PC-3 (cell line): ENCODE measurements around the gene EMILIN3. TPM values are rescaled to one million over a fixed set of nuclear protein-coding genes. Genes with fewer than 3 reads are reported as not detected.

Experiments
- ATAC-seq: fragments of 200-7000 bp; cut with Tn5 transposase; 2 replicates; pipeline ENCODE4 v1.9.1; 2020; ENCODE audit warnings: mild to moderate bottlenecking, moderate library complexity
- BruUV-seq: library from RNA; stranded (reverse); fragments of 400-500 nt; replicated peaks from 2 replicates; lab custom pipeline; 2021; lab: Mats Ljungman, UMichigan
- CTCF ChIA-PET: fragments of 300-600 bp; sonication (Branson Sonifier 250); formaldehyde crosslinking; loops from one replicate; lab custom pipeline; 2022; ENCODE audit warnings: antibody characterized with exemption; lab: Charles Lee
- POLR2A ChIA-PET: fragments of 300-600 bp; sonication (Branson Sonifier 250); formaldehyde crosslinking; loops from one replicate; lab custom pipeline; 2022; ENCODE audit warnings: antibody characterized with exemption; ENCODE audit not compliant: unreplicated experiment; lab: Charles Lee
- DNase-seq: peaks from one replicate; pipeline ENCODE4 v3.0.0-alpha.2; 2015
- H2AFZ ChIP-seq: fragments of 300-600 bp; sonication (generic); 2 replicates; pipeline ENCODE4 v1.6.0; 2016; ENCODE audit warnings: antibody characterized with exemption, low read length
- H3F3A ChIP-seq: fragments of 300-600 bp; sonication (generic); one replicate; pipeline ENCODE4 v1.6.0; 2017; ENCODE audit warnings: antibody characterized with exemption, low read length, control low read depth, mild to moderate bottlenecking; ENCODE audit not compliant: unreplicated experiment
- H3K27ac ChIP-seq: fragments of 300-600 bp; sonication (generic); 2 replicates; pipeline ENCODE4 v1.5.1; 2016; ENCODE audit warnings: mild to moderate bottlenecking, low read length
- H3K27me3 ChIP-seq: fragments of 300-600 bp; sonication (generic); 2 replicates; pipeline ENCODE4 v1.6.1; 2016; ENCODE audit warnings: low read length, mixed read lengths
- H3K36me3 ChIP-seq: fragments of 300-600 bp; sonication (generic); 2 replicates; pipeline ENCODE4 v1.6.1; 2016; ENCODE audit warnings: low read depth, mixed run types, low read length, mixed read lengths
- H3K4me1 ChIP-seq: fragments of 300-600 bp; sonication (generic); 2 replicates; pipeline ENCODE4 v1.5.1; 2016; ENCODE audit warnings: low read length; ENCODE audit not compliant: insufficient read depth
- H3K4me2 ChIP-seq: fragments of 300-600 bp; sonication (generic); 2 replicates; pipeline ENCODE4 v1.6.0; 2016; ENCODE audit warnings: low read length
- H3K4me3 ChIP-seq: fragments of 300-600 bp; sonication (generic); 2 replicates; pipeline ENCODE4 v1.5.1; 2016; ENCODE audit warnings: mild to moderate bottlenecking, low read length, mixed read lengths
- H3K79me2 ChIP-seq: fragments of 300-600 bp; sonication (generic); 2 replicates; pipeline ENCODE4 v1.6.1; 2017; ENCODE audit warnings: low read length, mixed read lengths
- H3K9ac ChIP-seq: fragments of 300-600 bp; sonication (generic); 2 replicates; pipeline ENCODE4 v1.6.0; 2016; ENCODE audit warnings: mild to moderate bottlenecking, low read length
- H3K9me2 ChIP-seq: fragments of 300-600 bp; sonication (generic); replicated peaks from 2 replicates; pipeline ENCODE4 v1.6.1; 2016; ENCODE audit warnings: mixed run types, low read length, mixed read lengths
- H3K9me3 ChIP-seq: fragments of 300-600 bp; sonication (generic); 2 replicates; pipeline ENCODE4 v1.6.1; 2016; ENCODE audit warnings: low read length, mixed read lengths
- H4K20me1 ChIP-seq: fragments of 300-600 bp; sonication (generic); 2 replicates; pipeline ENCODE4 v1.6.1; 2016; ENCODE audit warnings: low read length, mixed read lengths
- EZH2 ChIP-seq: fragments of 300-600 bp; sonication (generic); IDR thresholded peaks from one replicate; pipeline ENCODE4 v1.6.1; 2017; ENCODE audit warnings: antibody characterized with exemption, mild to moderate bottlenecking, low read length; ENCODE audit not compliant: unreplicated experiment
- EZH2phosphoT487 ChIP-seq: fragments of 300-600 bp; sonication (generic); IDR thresholded peaks from 2 replicates; pipeline ENCODE4 v1.6.1; 2018; ENCODE audit warnings: mild to moderate bottlenecking, antibody characterized with exemption, low read length, borderline replicate concordance
- intact Hi-C: fragments of 100-400 bp; cut with micrococcal nuclease; formaldehyde crosslinking; loops from 2 replicates; pipeline ENCODE4 v1.9.0; 2023
- total RNA-seq: library from RNA; depleted of rRNA; stranded (reverse); fragments of >200 nt; gene quantifications from 2 replicates; pipeline ENCODE4 v1.2.3, GENCODE V29; 2014
- TF ChIP-seq, protein P1 (sequence below): fragments of 300-600 bp; sonication (generic); conservative IDR thresholded peaks from 2 replicates; pipeline ENCODE4 v1.5.1; 2017; ENCODE audit warnings: antibody characterized with exemption, low read depth, mild to moderate bottlenecking, low read length

Gene EMILIN3
- total RNA-seq, 1 experiment from 2014 or later: not detected

DNA sequence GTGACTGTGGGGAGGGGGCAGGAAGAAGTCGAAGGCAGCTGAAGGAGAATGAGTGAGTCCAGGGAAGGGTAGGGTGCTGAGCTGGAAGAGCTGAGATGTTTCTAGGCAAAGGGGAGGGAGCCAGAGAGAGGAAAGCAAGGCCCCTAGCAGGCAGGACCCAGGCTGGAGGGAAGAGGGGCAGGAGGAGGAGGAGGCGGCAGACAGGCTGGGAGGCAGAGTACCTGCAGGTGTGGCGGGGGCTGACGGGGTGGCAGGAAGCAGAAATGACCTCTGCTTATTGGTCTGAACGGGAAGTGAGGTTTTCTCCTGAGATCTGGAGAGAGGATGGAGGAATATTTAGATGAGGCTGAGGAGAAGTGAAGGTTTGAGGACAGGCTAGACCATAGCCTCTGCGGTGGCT is 10.7 kb upstream of the EMILIN3 start:
- H3F3A ChIP-seq: no peaks in the 10 kb centered on the region
- TF ChIP-seq EZH2phosphoT487: no peak
- TF ChIP-seq EZH2: no peak
- TF ChIP-seq, protein P1, sequence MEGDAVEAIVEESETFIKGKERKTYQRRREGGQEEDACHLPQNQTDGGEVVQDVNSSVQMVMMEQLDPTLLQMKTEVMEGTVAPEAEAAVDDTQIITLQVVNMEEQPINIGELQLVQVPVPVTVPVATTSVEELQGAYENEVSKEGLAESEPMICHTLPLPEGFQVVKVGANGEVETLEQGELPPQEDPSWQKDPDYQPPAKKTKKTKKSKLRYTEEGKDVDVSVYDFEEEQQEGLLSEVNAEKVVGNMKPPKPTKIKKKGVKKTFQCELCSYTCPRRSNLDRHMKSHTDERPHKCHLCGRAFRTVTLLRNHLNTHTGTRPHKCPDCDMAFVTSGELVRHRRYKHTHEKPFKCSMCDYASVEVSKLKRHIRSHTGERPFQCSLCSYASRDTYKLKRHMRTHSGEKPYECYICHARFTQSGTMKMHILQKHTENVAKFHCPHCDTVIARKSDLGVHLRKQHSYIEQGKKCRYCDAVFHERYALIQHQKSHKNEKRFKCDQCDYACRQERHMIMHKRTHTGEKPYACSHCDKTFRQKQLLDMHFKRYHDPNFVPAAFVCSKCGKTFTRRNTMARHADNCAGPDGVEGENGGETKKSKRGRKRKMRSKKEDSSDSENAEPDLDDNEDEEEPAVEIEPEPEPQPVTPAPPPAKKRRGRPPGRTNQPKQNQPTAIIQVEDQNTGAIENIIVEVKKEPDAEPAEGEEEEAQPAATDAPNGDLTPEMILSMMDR: no peak
- no peaks in the 10 kb centered on the region for H3K4me1 ChIP-seq
- peaks cover 31% of the 10 kb centered on the region for H3K27me3 ChIP-seq
- H3K9me2 ChIP-seq: no peaks in the 10 kb centered on the region
- H3K36me3 ChIP-seq: no peaks in the 10 kb centered on the region
- CTCF ChIA-PET: no interaction called here
- H3K9me3 ChIP-seq: no peaks in the 10 kb centered on the region
- H2AFZ ChIP-seq: no peak overlapping the region
- POLR2A ChIA-PET: no interaction called here
- no peak for ATAC-seq
- H3K79me2 ChIP-seq: no peaks in the 10 kb centered on the region
- no peak for DNase-seq
- H3K4me3 ChIP-seq: no peak overlapping the region
- intact Hi-C loops: no loop called here
- no peak overlapping the region for H3K27ac ChIP-seq
- no peak overlapping the region for H3K9ac ChIP-seq
- H4K20me1 ChIP-seq: no peaks in the 10 kb centered on the region
- no peak overlapping the region for H3K4me2 ChIP-seq
- no TSS peak for BruUV-seq

DNA sequence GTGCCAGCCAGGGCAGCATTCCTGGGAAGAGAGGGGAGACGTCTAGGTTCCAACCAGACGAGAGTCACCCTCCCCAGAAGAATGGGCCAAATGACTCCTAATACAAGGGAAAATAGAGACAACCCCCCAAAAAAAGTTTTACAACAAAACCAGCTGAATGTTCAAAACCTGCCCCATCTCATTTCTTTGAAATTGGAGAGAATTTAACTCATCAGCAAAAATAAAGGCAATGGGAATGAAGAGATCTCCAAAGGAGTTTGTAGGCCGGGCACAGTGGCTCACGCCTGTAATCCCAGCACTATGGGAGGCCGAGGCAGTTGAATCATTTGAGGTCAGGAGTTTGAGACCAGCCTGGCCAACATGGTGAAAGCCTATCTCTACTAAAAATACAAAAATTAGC is 9.7 kb upstream of the EMILIN3 start:
- intact Hi-C loops: no loop called here
- ChIA-PET POLR2A (no interaction called here), CTCF (no interaction called here)
- Histone ChIP-seq H3K27ac (no peak overlapping the region), H3K4me3 (no peak overlapping the region), H3K9ac (no peak overlapping the region), H2AFZ (no peak overlapping the region), H3K36me3 (no peaks in the 10 kb centered on the region), H4K20me1 (no peaks in the 10 kb centered on the region), H3K4me1 (no peaks in the 10 kb centered on the region), H3K9me3 (no peaks in the 10 kb centered on the region), H3K79me2 (no peaks in the 10 kb centered on the region), H3K9me2 (no peaks in the 10 kb centered on the region), H3K27me3 (peaks cover 29% of the 10 kb centered on the region), H3F3A (no peaks in the 10 kb centered on the region), H3K4me2 (no peak overlapping the region)
- no TSS peak for BruUV-seq
- DNase-seq (no peak), ATAC-seq (no peak)
- TF ChIP-seq EZH2: no peak
- TF ChIP-seq, protein P1: no peak
- no peak for TF ChIP-seq EZH2phosphoT487

DNA sequence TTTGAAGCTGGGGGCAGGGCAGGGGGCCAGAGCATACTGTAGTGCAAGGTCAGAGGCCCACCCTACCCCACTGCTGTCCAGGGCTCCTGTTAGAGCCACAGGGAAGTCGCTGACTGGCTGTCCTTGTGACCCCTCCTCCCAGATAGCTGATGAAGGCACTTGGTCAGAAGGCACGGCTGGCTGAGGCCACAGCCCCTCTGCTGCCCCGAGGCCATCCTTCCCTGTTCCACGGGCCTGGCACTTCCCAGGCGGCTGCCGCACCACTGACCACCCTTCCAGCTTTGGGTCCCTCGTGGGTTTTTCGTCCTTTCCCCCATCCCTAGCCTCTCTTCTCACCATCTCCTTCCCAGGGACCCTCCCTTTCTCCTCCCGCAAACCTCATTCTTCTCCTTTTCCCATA is 9.2 kb upstream of the EMILIN3 start:
- BruUV-seq: no TSS peak
- H3K9me2 ChIP-seq: no peaks in the 10 kb centered on the region
- ChIA-PET POLR2A (no interaction called here), CTCF (no interaction called here)
- H3K36me3 ChIP-seq: no peaks in the 10 kb centered on the region
- no peak overlapping the region for H3K4me2 ChIP-seq
- H3K79me2 ChIP-seq: no peaks in the 10 kb centered on the region
- TF ChIP-seq EZH2: no peak
- TF ChIP-seq, protein P1: no peak
- no peak for TF ChIP-seq EZH2phosphoT487
- no peak for ATAC-seq
- DNase-seq: no peak
- no peaks in the 10 kb centered on the region for H3K4me1 ChIP-seq
- peaks cover 29% of the 10 kb centered on the region for H3K27me3 ChIP-seq
- intact Hi-C loops: no loop called here
- H3K9me3 ChIP-seq: no peaks in the 10 kb centered on the region
- no peaks in the 10 kb centered on the region for H4K20me1 ChIP-seq
- no peak overlapping the region for H3K27ac ChIP-seq
- H3K9ac ChIP-seq: no peak overlapping the region
- no peaks in the 10 kb centered on the region for H3F3A ChIP-seq
- H2AFZ ChIP-seq: no peak overlapping the region
- no peak overlapping the region for H3K4me3 ChIP-seq
